Stimulated activated CD8-positive, alpha-beta memory T cell treated with anti-CD3 and anti-CD28 coated beads, Interleukin-7, amount 100 ng/mL, for 48 hours (primary cell): ENCODE measurements around the gene ATG9B.

Experiments used
- DNase-seq, 2 donors: peaks; one replicate each; pipeline ENCODE4 v3.0.0-alpha.2; 2020; ENCODE audit warnings: low read depth in 1 of 2; ENCODE audit errors: extremely low read depth in 1 of 2

ATG9B gene

GRCh38 chr7:150983893-150984368, 40.4 kb downstream of the ATG9B start:
- no peak for DNase-seq

- no peak for DNase-seq
Measured at GRCh38 chr7:150982351-150982750, 41.9 kb downstream of the ATG9B start.

GRCh38 chr7:150981644-150982043, 42.6 kb downstream of the ATG9B start:
- DNase-seq, result no peak

- DNase-seq, result no peak
Measured at GRCh38 chr7:150980663-150981062, 43.6 kb downstream of the ATG9B start.

- no peak for DNase-seq
Measured at GRCh38 chr7:150979713-150980390, 44.4 kb downstream of the ATG9B start.

GRCh38 chr7:150978126-150978789, 46.0 kb downstream of the ATG9B start, which contains the start of gene KCNH2:
Gene KCNH2, minus strand, starts transcription at chr7:150978321. Its CDS starts 408 bp downstream, at chr7:150977913.
- DNase-seq, result no peak

GRCh38 chr7:150977382-150978125, 46.7 kb downstream of the ATG9B start:
- DNase-seq, result no peak

- DNase-seq, result no peak
Measured at GRCh38 chr7:150976529-150977381, 47.5 kb downstream of the ATG9B start.

GRCh38 chr7:150975536-150976319, 48.6 kb downstream of the ATG9B start:
- DNase-seq, result no peak

- peak; percentile 45 to 59 for DNase-seq
Measured at GRCh38 chr7:150974468-150975391, 49.6 kb downstream of the ATG9B start.

- DNase-seq, result no peak
Measured at GRCh38 chr7:150973571-150974451, 50.5 kb downstream of the ATG9B start.

- DNase-seq, result no peak
Measured at GRCh38 chr7:150972741-150973140, 51.6 kb downstream of the ATG9B start.

GRCh38 chr7:150972023-150972468, 52.2 kb downstream of the ATG9B start:
- DNase-seq, result no peak

GRCh38 chr7:150971242-150972022, 52.9 kb downstream of the ATG9B start:
- DNase-seq, result no peak

- no peak for DNase-seq
Measured at GRCh38 chr7:150970424-150970823, 53.9 kb downstream of the ATG9B start.

- no peak for DNase-seq
Measured at GRCh38 chr7:150969475-150969874, 54.8 kb downstream of the ATG9B start.
